Nephron (organoid): Measurements from ENCODE around the gene ARHGEF2.
A peak's percentile ranks its signal among the peaks of the same experiment; 100 is the strongest.

Experiments
- H3K27ac Mint-ChIP-seq, 3 experiments: 2 replicates each; pipeline ENCODE4 v1.8.0; 2020; ENCODE audit warnings: mixed read lengths in 3 of 3, mild to moderate bottlenecking in 2 of 3, moderate library complexity in 1 of 3
- H3K27me3 Mint-ChIP-seq: 2 replicates; pipeline ENCODE4 v1.8.0; 2021; ENCODE audit warnings: low read depth, mild to moderate bottlenecking, moderate library complexity, mixed read lengths
- H3K36me3 Mint-ChIP-seq: 2 replicates; pipeline ENCODE4 v1.8.0; 2020; ENCODE audit warnings: low read depth, mixed read lengths
- H3K4me1 Mint-ChIP-seq: 2 replicates; pipeline ENCODE4 v1.8.0; 2020; ENCODE audit warnings: mixed read lengths
- H3K4me3 Mint-ChIP-seq, 3 experiments: 2 replicates each; pipeline ENCODE4 v1.8.0; 2020; ENCODE audit warnings: mild to moderate bottlenecking in 3 of 3, mixed read lengths in 3 of 3, moderate library complexity in 2 of 3
- H3K9me3 Mint-ChIP-seq: 2 replicates; pipeline ENCODE4 v1.8.0; 2020; ENCODE audit warnings: mixed read lengths
- TF ChIP-seq, protein P1 (sequence below), 3 experiments: fragments of 200-600 bp; sonication (generic); IDR thresholded peaks; one replicate each; pipeline ENCODE4 v1.5.0; 2021; ENCODE audit warnings: antibody characterized with exemption in 3 of 3; ENCODE audit not compliant: unreplicated experiment in 3 of 3

Gene ARHGEF2

DNA sequence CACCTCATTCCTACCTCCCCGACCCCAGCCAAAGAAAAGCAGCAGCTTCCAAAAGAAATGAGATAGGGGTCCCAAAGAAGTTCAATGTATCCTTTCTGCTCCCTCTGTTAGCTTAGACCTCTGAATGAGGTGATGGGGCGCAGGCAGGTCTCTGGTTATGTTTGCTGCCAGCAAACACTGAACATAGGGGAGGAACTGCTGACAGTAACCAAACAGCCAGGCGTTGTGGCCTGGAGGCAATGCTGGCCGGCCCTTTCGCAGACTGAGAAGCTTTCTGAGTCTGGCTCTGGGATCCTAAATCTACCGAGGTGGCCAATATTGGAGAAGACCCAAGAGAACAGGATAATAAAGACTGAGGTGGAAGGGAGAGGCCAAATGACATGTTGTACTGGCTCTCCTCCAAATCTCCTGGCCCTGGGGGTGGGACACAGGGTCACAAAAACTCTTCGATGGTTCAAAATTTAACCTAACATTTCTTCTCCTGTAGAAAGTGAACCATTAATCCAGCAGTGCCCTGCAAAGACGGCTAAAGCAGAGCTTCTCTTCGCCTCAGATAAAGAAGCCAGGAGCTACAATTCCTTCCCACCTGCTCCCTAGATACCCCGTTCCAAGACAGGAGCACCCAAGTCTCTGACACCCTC, 22.8 kb upstream of the ARHGEF2 start:
- Mint-ChIP-seq H3K36me3 (no peaks in the 10 kb centered on the region), H3K4me3 (no peak overlapping the region), H3K9me3 (no peaks in the 10 kb centered on the region), H3K27me3 (no peaks in the 10 kb centered on the region), H3K4me1 (peaks cover 21% of the 10 kb centered on the region), H3K27ac (peak overlapping the region; percentile 28 to 84 (median 75))
- TF ChIP-seq, protein P1, sequence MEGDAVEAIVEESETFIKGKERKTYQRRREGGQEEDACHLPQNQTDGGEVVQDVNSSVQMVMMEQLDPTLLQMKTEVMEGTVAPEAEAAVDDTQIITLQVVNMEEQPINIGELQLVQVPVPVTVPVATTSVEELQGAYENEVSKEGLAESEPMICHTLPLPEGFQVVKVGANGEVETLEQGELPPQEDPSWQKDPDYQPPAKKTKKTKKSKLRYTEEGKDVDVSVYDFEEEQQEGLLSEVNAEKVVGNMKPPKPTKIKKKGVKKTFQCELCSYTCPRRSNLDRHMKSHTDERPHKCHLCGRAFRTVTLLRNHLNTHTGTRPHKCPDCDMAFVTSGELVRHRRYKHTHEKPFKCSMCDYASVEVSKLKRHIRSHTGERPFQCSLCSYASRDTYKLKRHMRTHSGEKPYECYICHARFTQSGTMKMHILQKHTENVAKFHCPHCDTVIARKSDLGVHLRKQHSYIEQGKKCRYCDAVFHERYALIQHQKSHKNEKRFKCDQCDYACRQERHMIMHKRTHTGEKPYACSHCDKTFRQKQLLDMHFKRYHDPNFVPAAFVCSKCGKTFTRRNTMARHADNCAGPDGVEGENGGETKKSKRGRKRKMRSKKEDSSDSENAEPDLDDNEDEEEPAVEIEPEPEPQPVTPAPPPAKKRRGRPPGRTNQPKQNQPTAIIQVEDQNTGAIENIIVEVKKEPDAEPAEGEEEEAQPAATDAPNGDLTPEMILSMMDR (IDR thresholded peaks at IDR 0.05; ENCODE audit: unreplicated experiment in 3 of 3) = no peak

DNA sequence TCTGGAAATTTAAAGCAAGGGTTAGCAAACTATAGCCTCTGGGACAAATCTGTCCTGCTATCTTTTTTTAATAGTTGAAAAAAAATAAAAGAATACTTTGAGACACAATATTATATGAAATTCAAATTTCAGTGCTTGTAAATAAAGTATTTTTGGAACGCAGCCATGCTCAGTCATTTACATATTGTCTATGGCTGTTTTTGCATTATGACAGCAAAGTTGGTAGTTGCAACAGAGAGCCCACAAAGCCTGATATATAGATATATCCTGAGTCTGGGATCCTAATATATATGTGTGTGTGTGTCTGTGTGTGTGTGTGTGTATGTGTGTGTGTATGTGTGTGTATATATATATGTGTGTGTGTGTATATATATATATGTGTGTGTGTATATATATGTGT, 21.6 kb upstream of the ARHGEF2 start:
- Mint-ChIP-seq H3K9me3 (no peaks in the 10 kb centered on the region), H3K27ac (no peak overlapping the region), H3K4me3 (no peak overlapping the region), H3K36me3 (no peaks in the 10 kb centered on the region), H3K4me1 (peaks cover 15% of the 10 kb centered on the region), H3K27me3 (no peaks in the 10 kb centered on the region)
- TF ChIP-seq, protein P1 (IDR thresholded peaks at IDR 0.05; ENCODE audit: unreplicated experiment in 3 of 3) = no peak

DNA sequence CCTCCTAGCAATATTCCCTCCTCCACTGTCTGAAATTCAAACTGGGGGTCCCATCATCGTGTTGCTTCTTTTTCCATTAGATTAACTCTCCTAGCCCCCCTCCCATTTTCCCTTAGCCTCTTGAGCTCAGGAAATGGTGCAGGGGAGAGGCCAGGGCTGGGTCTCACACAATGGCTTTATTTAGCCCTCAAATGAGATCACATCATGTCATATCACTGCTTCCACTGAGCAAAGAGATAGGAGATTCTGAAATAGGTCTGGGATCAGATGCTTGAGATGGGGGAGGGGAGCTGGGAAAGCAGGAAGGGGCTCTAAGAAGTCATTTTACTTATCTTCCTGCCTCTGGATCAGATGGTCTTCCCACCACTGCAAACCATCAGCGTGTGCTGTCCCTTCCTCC, 17.8 kb upstream of the ARHGEF2 start:
- H3K4me1 Mint-ChIP-seq = peaks cover 4% of the 10 kb centered on the region
- TF ChIP-seq, protein P1 (IDR thresholded peaks at IDR 0.05; ENCODE audit: unreplicated experiment in 3 of 3) = no peak

DNA sequence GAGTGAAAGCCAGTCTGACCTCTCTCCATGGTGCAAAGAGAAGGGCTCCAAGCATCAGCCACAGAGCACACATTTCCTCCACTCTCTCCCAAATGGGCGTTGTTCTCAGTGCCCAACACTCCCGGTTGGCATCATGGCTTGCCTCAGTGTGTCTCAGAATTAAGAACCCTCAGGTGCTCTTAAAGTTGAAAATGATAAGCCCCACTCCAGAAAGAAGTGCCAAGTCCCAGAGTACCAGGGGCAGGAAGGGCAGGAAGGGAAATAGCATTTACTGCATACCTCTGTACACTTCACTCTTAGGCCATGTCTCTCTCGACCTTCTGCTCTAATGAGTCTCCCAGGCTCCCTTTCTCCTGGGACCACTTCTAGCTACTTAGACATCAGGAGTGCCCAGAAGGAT, 15.2 kb upstream of the ARHGEF2 start:
- H3K9me3 Mint-ChIP-seq = no peaks in the 10 kb centered on the region
- no peaks in the 10 kb centered on the region for H3K36me3 Mint-ChIP-seq
- peaks cover 14% of the 10 kb centered on the region for H3K4me1 Mint-ChIP-seq
- no peak overlapping the region for H3K4me3 Mint-ChIP-seq
- no peaks in the 10 kb centered on the region for H3K27me3 Mint-ChIP-seq
- TF ChIP-seq, protein P1 (IDR thresholded peaks at IDR 0.05; ENCODE audit: unreplicated experiment in 3 of 3) = no peak
- H3K27ac Mint-ChIP-seq = no peak overlapping the region

More for the DNA sequence above, 17.8 kb upstream of the ARHGEF2 start:
- H3K36me3 Mint-ChIP-seq = no peaks in the 10 kb centered on the region
- no peaks in the 10 kb centered on the region for H3K27me3 Mint-ChIP-seq
- H3K9me3 Mint-ChIP-seq = no peaks in the 10 kb centered on the region
- H3K27ac Mint-ChIP-seq = peak overlapping the region in 2 of 3 experiments; percentile 17 to 21
- H3K4me3 Mint-ChIP-seq = no peak overlapping the region

DNA sequence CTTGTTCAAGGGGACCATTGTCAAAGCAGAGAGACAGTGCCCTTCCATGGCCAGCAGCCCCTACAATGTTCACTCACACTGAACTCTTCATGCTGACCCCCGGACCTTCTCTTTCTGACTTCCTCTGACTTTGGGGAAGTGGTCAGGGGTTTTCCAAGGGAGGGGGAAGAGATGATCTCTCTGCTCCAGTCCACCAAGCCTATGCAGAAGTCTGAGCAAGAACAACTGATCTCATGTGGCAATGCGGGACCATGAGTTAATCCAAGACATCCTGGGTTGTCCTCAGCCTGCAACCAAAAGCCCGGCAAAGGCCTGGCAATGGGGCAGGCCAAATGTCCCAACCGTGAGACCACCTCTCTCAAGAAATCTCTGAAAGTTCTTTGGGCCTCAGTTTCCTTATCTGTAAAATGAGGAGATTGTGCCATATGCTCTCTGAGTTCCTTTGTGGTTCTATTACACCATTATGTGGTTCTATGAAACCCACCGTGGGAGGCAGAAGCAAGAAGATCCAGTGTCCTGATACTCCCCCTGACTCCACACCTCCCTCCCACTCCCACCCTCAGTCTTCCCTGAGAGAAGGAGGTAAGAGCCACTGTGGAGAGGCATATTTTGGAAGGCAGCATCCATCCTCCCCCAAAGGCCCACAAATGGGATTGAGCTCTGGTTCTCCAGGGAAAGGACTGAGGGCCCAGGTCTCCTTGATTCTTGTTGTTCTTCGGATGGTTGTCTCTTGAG, 11.8 kb upstream of the ARHGEF2 start:
- Mint-ChIP-seq H3K27me3 (no peaks in the 10 kb centered on the region), H3K4me3 (no peak overlapping the region), H3K27ac (no peak overlapping the region), H3K36me3 (no peaks in the 10 kb centered on the region), H3K9me3 (no peaks in the 10 kb centered on the region), H3K4me1 (peaks cover 14% of the 10 kb centered on the region)
- TF ChIP-seq, protein P1 (IDR thresholded peaks at IDR 0.05; ENCODE audit: unreplicated experiment in 3 of 3) = no peak
